ENCODE measurements around the gene TP53I13. TPM values are rescaled to one million over a fixed set of nuclear protein-coding genes. Genes with fewer than 3 reads are reported as not detected.

TP53I13 gene
- total RNA-seq, 1 donor from 2014 or later: 42.0 TPM

- H3K27me3 Mint-ChIP-seq (ENCODE audit: unreplicated experiment): no peaks in the 10 kb centered on the region
- H3K9me3 Mint-ChIP-seq (ENCODE audit: unreplicated experiment): no peaks in the 10 kb centered on the region
- H3K27ac Mint-ChIP-seq (ENCODE audit: unreplicated experiment): no peak overlapping the region
- H3K4me3 Mint-ChIP-seq (ENCODE audit: unreplicated experiment): no peak overlapping the region
- DNase-seq (ENCODE audit: extremely low spot score, unreplicated experiment): no peak
- H3K36me3 Mint-ChIP-seq (ENCODE audit: unreplicated experiment): peaks cover 15% of the 10 kb centered on the region
- peaks cover 32% of the 10 kb centered on the region for H3K4me1 Mint-ChIP-seq (ENCODE audit: unreplicated experiment)
- TF ChIP-seq CTCF (IDR thresholded peaks at IDR 0.05): no peak
Measured at GRCh38 chr17:29581583-29582253, 13.2 kb downstream of the TP53I13 start.

- no peaks in the 10 kb centered on the region for H3K9me3 Mint-ChIP-seq (ENCODE audit: unreplicated experiment)
- TF ChIP-seq CTCF (IDR thresholded peaks at IDR 0.05): no peak
- H3K27me3 Mint-ChIP-seq (ENCODE audit: unreplicated experiment): no peaks in the 10 kb centered on the region
- H3K4me3 Mint-ChIP-seq (ENCODE audit: unreplicated experiment): no peak overlapping the region
- H3K27ac Mint-ChIP-seq (ENCODE audit: unreplicated experiment): no peak overlapping the region
- no peak for DNase-seq (ENCODE audit: extremely low spot score, unreplicated experiment)
- peaks cover 32% of the 10 kb centered on the region for H3K4me1 Mint-ChIP-seq (ENCODE audit: unreplicated experiment)
- peaks cover 15% of the 10 kb centered on the region for H3K36me3 Mint-ChIP-seq (ENCODE audit: unreplicated experiment)
Measured at GRCh38 chr17:29582254-29582765, 13.8 kb downstream of the TP53I13 start.

GRCh38 chr17:29582772-29583171 lies 14.3 kb downstream of the TP53I13 start:
- H3K27me3 Mint-ChIP-seq (ENCODE audit: unreplicated experiment): no peaks in the 10 kb centered on the region
- no peak overlapping the region for H3K27ac Mint-ChIP-seq (ENCODE audit: unreplicated experiment)
- DNase-seq (ENCODE audit: extremely low spot score, unreplicated experiment): no peak
- H3K9me3 Mint-ChIP-seq (ENCODE audit: unreplicated experiment): no peaks in the 10 kb centered on the region
- H3K4me3 Mint-ChIP-seq (ENCODE audit: unreplicated experiment): no peak overlapping the region
- TF ChIP-seq CTCF (IDR thresholded peaks at IDR 0.05): no peak
- peaks cover 37% of the 10 kb centered on the region for H3K4me1 Mint-ChIP-seq (ENCODE audit: unreplicated experiment)
- H3K36me3 Mint-ChIP-seq (ENCODE audit: unreplicated experiment): peaks cover 13% of the 10 kb centered on the region

GRCh38 chr17:29583324-29584248 lies 15.1 kb downstream of the TP53I13 start:
- no peak for TF ChIP-seq CTCF (IDR thresholded peaks at IDR 0.05)
- no peak for DNase-seq (ENCODE audit: extremely low spot score, unreplicated experiment)
- Mint-ChIP-seq H3K27ac (ENCODE audit: unreplicated experiment) (peak overlapping the region; percentile 80), H3K4me1 (ENCODE audit: unreplicated experiment) (peaks cover 42% of the 10 kb centered on the region), H3K36me3 (ENCODE audit: unreplicated experiment) (peaks cover 8% of the 10 kb centered on the region), H3K27me3 (ENCODE audit: unreplicated experiment) (no peaks in the 10 kb centered on the region), H3K4me3 (ENCODE audit: unreplicated experiment) (no peak overlapping the region), H3K9me3 (ENCODE audit: unreplicated experiment) (no peaks in the 10 kb centered on the region)

All from osteocyte (in vitro differentiated cells).